D721Med (cell line): Measurements from ENCODE around the gene IDH3G.

Source experiments
- DNase-seq: peaks from one replicate; pipeline ENCODE4 v3.0.0; 2011; ENCODE audit warnings: low spot score; ENCODE audit not compliant: insufficient read length
- FAIRE-seq: peaks from 2 replicates; lab custom pipeline; 2011; peaks lifted over from hg19 to GRCh38; lab: Jason Lieb, UNC
- CTCF ChIP-seq: IDR thresholded peaks from 2 replicates; pipeline ENCODE4 v1.5.1; 2012; ENCODE audit warnings: mild to moderate bottlenecking, control low read depth; ENCODE audit not compliant: insufficient read depth; ENCODE audit errors: missing control alignments

Gene IDH3G

GRCh38 chrX:153776611-153777045, 17.5 kb downstream of the IDH3G start:
- no peak for FAIRE-seq
- no peak for TF ChIP-seq CTCF
- no peak for DNase-seq

- no peak for DNase-seq
- no peak for TF ChIP-seq CTCF
- FAIRE-seq, result no peak
These were observed 18.0 kb downstream of the IDH3G start for GRCh38 chrX:153776120-153776599.

GRCh38 chrX:153775293-153776119, 18.7 kb downstream of the IDH3G start:
- DNase-seq (no peak), FAIRE-seq (no peak)
- TF ChIP-seq CTCF, result no peak

- TF ChIP-seq CTCF, result no peak
- DNase-seq, result no peak
- no peak for FAIRE-seq
These were observed 19.4 kb downstream of the IDH3G start for GRCh38 chrX:153774576-153775292.

- no peak for TF ChIP-seq CTCF
- FAIRE-seq, result no peak
- no peak for DNase-seq
These were observed 20.2 kb downstream of the IDH3G start for GRCh38 chrX:153773741-153774575.

GRCh38 chrX:153773218-153773611, 21.0 kb downstream of the IDH3G start:
- DNase-seq (no peak), FAIRE-seq (no peak)
- no peak for TF ChIP-seq CTCF
